Nephron (organoid): ENCODE results near the gene CLIP1.

Experiments used
- H3K27ac Mint-ChIP-seq, 3 experiments: 2 replicates each; pipeline ENCODE4 v1.8.0; 2020; ENCODE audit warnings: mixed read lengths in 3 of 3, mild to moderate bottlenecking in 2 of 3, moderate library complexity in 1 of 3
- H3K27me3 Mint-ChIP-seq: 2 replicates; pipeline ENCODE4 v1.8.0; 2021; ENCODE audit warnings: low read depth, mild to moderate bottlenecking, moderate library complexity, mixed read lengths
- H3K36me3 Mint-ChIP-seq: 2 replicates; pipeline ENCODE4 v1.8.0; 2020; ENCODE audit warnings: low read depth, mixed read lengths
- H3K4me1 Mint-ChIP-seq: 2 replicates; pipeline ENCODE4 v1.8.0; 2020; ENCODE audit warnings: mixed read lengths
- H3K4me3 Mint-ChIP-seq, 3 experiments: 2 replicates each; pipeline ENCODE4 v1.8.0; 2020; ENCODE audit warnings: mild to moderate bottlenecking in 3 of 3, mixed read lengths in 3 of 3, moderate library complexity in 2 of 3
- H3K9me3 Mint-ChIP-seq: 2 replicates; pipeline ENCODE4 v1.8.0; 2020; ENCODE audit warnings: mixed read lengths
- CTCF ChIP-seq, 3 experiments: fragments of 200-600 bp; sonication (generic); IDR thresholded peaks; one replicate each; pipeline ENCODE4 v1.5.0; 2021; ENCODE audit warnings: antibody characterized with exemption in 3 of 3; ENCODE audit not compliant: unreplicated experiment in 3 of 3

CLIP1 gene

DNA sequence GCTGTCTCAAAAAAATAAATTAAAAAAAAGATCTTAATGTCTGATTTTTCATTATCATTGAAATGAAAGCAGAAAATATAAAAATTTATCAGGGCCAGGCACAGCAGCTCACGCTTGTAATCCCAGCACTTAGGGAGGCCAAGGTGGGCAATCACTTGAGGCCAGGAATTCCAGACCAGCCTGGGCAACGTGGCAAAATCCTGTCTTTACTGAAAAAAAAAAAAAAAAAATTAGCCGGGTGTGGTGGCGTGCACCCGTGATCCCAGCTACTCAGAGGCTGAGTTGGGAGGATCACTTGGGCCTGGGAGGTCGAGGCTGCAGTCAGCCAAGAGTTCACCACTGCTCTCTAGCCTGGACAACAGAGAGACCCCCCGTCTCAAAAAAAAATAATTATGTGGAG lies 37.6 kb upstream of the CLIP1 start:
- Mint-ChIP-seq H3K4me1 (no peaks in the 10 kb centered on the region), H3K27me3 (peaks cover 4% of the 10 kb centered on the region), H3K27ac (no peak overlapping the region), H3K4me3 (no peak overlapping the region), H3K9me3 (no peaks in the 10 kb centered on the region), H3K36me3 (no peaks in the 10 kb centered on the region)
- no peak for TF ChIP-seq CTCF (IDR thresholded peaks at IDR 0.05; ENCODE audit: unreplicated experiment in 3 of 3)

- Mint-ChIP-seq H3K4me3 (no peak overlapping the region), H3K9me3 (no peaks in the 10 kb centered on the region), H3K27ac (no peak overlapping the region), H3K27me3 (peaks cover 4% of the 10 kb centered on the region), H3K36me3 (no peaks in the 10 kb centered on the region), H3K4me1 (no peaks in the 10 kb centered on the region)
- TF ChIP-seq CTCF (IDR thresholded peaks at IDR 0.05; ENCODE audit: unreplicated experiment in 3 of 3): no peak
Measured at GRCh38 chr12:122459211-122459610, 36.7 kb upstream of the CLIP1 start.

GRCh38 chr12:122458105-122459035 lies 35.9 kb upstream of the CLIP1 start:
- Mint-ChIP-seq H3K9me3 (no peaks in the 10 kb centered on the region), H3K27me3 (peaks cover 4% of the 10 kb centered on the region), H3K27ac (no peak overlapping the region), H3K4me1 (no peaks in the 10 kb centered on the region), H3K36me3 (no peaks in the 10 kb centered on the region), H3K4me3 (no peak overlapping the region)
- no peak for TF ChIP-seq CTCF (IDR thresholded peaks at IDR 0.05; ENCODE audit: unreplicated experiment in 3 of 3)

GRCh38 chr12:122457627-122458026 lies 35.2 kb upstream of the CLIP1 start:
- no peaks in the 10 kb centered on the region for H3K9me3 Mint-ChIP-seq
- no peaks in the 10 kb centered on the region for H3K4me1 Mint-ChIP-seq
- no peaks in the 10 kb centered on the region for H3K36me3 Mint-ChIP-seq
- H3K4me3 Mint-ChIP-seq: no peak overlapping the region
- H3K27ac Mint-ChIP-seq: no peak overlapping the region
- no peak for TF ChIP-seq CTCF (IDR thresholded peaks at IDR 0.05; ENCODE audit: unreplicated experiment in 3 of 3)
- H3K27me3 Mint-ChIP-seq: peaks cover 4% of the 10 kb centered on the region

GRCh38 chr12:122454739-122455138 lies 32.3 kb upstream of the CLIP1 start:
- H3K4me1 Mint-ChIP-seq: no peaks in the 10 kb centered on the region
- no peak overlapping the region for H3K27ac Mint-ChIP-seq

More at GRCh38 chr12:122454739-122455138, 32.3 kb upstream of the CLIP1 start:
- no peaks in the 10 kb centered on the region for H3K9me3 Mint-ChIP-seq
- no peak overlapping the region for H3K4me3 Mint-ChIP-seq
- TF ChIP-seq CTCF (IDR thresholded peaks at IDR 0.05; ENCODE audit: unreplicated experiment in 3 of 3): no peak
- peaks cover 4% of the 10 kb centered on the region for H3K27me3 Mint-ChIP-seq
- H3K36me3 Mint-ChIP-seq: no peaks in the 10 kb centered on the region
